Retina (tissue), 1 donor: Measurements from ENCODE around the gene CCDC85A.
"Not testable (repeated sequence)": the region's sequence is repeated elsewhere in the genome, so short reads cannot be mapped to it uniquely, and the experiment has no call there.

ENCODE experiments used
- DNase-seq: peaks from one replicate; pipeline ENCODE4 v3.0.0-alpha.2; 2016

Gene CCDC85A

DNA sequence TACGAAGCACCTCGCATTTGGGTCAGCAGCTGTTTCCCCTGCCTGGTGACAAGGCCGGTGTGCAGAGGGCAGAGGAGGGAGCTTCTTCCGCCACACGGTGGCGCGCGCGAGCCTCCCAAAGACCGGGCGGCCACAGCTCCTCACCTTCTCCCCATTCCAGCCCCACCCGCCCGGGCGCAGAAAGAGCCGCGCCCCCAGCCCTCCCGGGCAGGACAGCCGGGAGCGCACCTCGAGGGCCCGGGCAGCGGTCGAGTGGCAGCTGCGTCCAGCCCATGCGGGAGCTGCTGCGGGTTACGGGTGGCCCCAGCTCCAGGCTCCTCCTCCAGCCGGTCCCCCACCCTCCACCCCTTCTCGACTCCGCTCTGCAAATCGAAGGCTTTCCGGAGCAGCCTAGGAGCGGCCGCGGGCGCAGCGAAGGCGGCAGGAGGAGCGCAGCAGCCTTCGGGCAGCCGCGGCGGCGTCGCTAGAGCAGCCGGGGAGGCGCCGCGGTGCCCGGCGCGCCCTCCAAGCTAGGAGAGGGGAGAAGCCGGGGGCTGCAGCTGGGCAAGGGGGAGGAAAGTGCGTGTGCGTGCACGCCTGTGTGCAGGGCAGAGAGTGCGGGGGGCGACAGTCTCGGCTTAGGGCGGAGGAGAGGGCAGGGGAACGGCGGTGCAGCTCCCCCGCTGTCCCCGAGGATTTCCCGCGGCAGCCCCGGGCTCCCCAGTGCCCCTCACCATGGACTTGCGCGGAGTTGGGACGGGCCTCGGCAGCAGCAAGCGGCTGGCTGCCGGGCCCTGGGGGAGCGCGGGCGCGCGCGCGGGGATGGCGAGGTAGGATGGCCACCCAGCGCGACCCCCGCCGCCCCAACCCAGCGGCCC lies at the start of gene CCDC85A:
TSS of gene CCDC85A (plus strand) at position 348 of the 857 bp plus-strand sequence. CDS start 635 bp downstream, outside the sequence.
- peak; percentile 99 for DNase-seq

DNA sequence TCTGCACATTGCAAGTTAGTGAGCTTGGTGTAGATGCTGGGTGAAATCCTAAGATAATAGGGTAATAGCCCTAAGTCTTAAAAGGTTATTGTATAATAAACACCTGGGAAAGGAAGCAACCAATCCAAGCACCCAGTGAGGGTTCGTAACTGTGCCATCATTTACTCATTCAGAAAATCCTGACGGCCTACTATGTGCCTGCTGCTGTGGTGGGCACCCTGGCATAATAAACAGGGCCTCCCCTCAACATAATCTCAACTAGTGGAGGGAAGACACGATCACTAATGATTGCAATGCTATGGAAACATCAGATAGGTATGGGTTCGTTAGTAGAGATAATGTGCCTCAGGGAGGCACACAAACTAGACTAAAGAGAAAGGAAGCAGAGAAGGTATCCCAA lies 48.9 kb upstream of the CCDC85A start:
- DNase-seq, result no peak

DNA sequence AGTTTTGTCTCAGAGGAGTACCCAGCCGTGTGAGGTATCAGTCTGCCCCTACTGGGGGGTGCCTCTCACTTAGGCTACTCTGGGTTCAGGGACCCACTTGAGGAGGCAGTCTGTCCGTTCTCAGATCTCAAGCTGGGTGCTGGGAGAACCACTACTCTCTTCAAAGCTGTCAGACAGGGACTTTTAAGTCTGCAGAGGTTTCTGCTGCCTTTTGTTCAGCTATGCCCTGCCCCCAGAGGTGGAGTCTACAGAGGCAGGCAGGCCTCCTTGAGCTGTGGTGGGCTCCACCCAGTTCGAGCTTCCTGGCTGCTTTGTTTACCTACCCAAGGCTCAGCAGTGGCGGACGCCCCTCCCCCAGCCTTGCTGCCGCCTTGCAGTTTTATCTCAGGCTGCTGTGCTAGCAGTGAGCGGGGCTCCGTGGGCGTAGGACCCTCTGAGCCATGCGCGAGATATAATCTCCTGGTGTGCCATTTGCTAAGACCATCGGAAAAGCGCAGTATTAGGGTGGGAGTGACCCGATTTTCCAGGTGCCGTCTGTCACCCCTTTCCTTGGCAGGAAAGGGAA lies 41.2 kb upstream of the CCDC85A start:
- not testable (repeated sequence) for DNase-seq

DNA sequence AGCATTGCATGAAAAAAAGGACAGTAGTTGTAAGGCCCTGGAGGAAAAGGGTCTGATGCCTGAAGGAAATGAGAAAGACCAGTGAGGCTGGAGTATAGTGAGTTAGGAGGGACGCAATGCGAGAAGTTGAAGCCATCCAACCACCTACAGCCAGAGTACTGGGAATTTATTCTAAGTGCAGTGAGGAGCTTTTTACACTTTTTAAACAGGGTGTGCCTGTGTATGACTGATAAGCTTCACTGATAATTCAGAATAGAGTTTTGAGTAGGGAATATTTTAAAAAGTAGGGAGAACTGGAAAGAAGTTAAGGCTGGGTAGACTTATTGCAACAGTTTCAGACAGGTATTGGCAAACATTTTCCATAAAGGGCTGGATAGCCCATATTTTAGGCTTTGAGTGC lies 35.9 kb upstream of the CCDC85A start:
- no peak for DNase-seq

DNA sequence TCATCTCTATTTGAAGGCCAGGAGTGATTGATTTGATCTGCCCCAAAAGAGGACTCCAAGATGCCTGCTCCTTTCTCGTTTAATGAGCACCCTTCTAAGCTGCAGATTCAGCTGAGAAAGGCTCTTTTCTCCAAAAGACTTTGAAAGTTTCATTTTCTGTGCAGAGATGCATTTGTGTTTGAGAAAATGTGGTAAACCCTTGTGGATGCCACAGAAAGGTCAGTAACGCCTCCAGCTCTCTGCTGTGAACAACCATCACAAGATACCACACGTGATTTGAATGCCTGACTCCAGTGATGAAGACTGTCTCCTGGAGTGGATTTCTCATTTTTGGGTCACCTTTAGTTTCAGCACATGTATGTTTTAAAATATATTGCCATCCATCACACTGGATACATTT lies 35.0 kb upstream of the CCDC85A start:
- DNase-seq, result no peak

DNA sequence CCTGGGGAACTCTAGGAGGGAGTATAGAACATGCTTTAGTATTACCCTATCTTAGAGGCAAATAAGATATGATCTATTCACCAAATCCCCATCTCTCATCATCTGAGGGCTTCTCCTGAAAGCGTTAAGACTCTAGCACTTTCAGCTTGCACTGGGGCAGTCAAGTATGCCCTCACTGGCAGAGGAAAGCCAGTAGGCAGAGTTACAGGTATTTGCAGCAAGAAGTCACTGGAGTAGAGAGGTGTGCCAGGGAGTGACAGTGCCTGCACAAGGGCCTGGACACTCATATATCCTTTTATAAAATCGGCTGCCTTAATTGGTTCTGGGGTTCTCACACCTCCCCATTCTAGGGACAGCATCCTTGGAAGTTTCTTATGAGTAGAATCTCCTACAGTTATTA lies 31.9 kb upstream of the CCDC85A start:
- no peak for DNase-seq

DNA sequence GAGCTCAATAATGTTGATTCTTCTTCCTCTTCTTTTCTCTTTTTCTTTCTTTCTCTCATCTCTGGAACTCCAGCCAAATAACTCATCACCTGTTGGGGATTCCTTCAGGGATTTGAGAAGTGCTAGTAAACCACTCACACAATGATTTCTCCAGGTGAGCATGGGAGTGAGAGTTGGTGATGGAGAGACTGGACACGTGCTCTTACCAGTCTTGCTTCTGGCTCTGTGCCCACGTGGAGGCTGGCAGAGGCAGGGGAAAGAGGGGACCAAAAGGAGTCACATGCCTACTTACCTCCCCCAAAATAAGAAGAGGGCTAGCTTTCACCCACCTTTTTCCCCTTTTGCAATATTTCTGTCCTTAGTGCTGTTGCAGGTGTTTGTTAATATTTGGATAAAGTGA lies 28.6 kb upstream of the CCDC85A start:
- DNase-seq, result no peak

DNA sequence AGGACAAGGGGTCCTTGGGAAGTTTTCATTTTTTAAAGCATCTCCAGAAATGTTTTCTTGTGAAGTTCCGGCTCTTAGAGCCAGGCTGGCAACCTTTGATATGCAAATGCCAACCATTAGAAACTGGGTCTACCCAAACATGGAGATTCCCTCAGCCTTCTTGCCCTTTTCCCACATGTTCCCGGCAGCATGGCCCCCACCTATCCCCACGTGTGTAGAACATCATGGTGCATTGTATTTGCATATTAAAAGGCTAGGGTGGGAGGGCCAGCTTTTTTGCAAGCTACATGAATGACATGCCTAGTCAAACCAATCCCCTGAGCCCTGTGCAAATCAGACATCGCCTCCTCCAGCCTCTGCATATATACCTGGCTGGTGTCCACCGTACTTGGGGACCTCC lies 23.9 kb upstream of the CCDC85A start:
- DNase-seq, result not testable (repeated sequence)

DNA sequence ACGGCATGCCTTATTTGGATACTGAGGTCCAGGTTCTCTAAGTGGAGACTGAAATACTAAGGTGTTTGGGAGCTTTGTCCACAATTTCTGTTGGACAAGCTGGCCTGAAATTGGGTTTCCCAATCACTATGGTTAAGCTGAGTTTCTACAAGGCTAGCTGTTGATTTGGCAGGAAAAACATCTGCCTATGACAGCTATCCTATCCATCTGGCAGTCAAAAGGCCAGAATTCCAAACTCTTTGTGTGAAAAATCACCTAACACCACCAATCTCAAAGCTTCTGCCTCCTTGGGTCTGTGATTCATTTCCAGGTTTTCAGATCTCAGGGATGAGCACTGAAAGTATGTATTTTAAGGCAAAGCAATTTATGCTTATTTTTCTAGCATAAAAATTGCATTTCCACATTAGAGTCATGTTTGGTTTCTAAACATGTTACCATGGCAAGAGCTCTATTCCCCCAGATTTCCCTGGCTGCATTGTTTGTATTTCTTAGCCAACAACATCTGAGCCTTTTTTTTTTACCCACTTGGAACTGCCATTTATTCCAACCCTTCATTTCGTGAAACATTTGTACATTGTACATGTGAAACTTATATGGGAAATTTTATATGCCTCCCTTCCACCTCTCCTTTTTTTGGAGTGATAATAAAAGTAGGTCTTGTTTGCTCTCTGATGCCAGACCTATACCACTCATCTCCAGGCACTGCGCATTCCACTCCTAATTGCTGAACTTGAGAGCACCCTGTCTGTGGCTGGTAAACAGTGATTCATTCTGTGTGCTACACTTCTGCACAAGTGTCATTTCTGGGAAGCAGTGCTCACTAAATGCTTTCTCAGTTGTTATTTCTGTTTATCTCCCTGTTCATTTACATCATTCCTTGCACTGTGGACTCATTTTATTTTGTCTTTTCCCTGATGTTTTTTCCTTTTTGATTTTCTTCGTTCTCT lies 15.9 kb upstream of the CCDC85A start:
- no peak for DNase-seq

DNA sequence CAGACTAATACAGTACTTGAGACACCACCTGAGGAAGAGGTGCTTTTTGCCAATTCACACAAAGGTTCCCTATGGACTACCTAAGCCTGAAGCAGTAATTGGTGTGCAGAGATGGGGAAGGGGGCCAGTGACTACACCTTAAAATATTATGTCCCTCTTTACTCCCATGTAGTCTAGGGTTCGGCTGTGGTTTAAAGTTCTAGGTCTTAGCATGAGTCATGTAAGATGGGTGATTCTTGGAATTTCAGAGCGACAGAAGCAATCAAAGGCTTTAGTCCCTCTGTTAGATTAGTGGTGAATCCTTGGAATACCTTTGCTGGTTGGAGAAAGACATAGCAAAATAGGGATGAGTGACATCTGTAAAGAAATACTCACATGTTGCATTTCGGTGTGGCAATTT lies 14.3 kb upstream of the CCDC85A start:
- no peak for DNase-seq

DNA sequence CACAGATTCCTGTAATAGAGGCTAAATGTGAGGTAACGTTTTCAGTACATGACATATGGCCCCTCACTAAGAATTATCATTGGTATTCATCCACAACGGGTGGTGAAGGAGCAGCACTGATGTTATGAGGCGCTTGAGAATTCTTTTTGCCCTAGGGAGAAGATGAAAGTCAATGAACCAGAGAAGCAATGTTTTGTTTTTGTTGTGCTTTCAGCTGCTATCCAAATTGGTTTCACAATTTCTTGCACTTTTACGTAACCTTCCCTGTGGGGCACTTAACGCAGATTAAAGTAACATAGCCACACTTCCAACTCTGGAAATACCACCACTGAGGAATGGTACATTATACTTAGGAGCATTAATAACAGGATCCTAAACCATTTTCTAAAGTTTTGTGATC lies 13.3 kb upstream of the CCDC85A start:
- DNase-seq, result no peak

DNA sequence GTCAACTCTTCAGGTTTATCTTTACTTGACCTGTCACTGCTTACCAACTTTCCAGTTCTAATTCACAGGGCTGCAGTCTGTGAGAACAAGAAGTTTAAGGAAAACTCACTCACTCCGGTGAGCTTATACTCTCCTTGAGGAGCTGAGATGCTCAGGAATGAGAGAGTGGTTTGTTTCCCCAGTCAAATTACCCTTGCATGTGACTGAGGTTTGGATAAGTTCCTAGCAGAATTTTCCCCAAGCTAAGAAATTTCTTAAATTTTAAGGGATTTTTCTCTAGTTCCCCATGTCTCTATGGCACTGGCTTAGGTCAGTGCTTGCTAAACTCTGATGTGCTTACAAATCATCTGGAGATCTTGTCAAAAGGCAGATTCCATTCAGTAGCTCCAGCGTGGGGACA lies 12.8 kb upstream of the CCDC85A start:
- no peak for DNase-seq

DNA sequence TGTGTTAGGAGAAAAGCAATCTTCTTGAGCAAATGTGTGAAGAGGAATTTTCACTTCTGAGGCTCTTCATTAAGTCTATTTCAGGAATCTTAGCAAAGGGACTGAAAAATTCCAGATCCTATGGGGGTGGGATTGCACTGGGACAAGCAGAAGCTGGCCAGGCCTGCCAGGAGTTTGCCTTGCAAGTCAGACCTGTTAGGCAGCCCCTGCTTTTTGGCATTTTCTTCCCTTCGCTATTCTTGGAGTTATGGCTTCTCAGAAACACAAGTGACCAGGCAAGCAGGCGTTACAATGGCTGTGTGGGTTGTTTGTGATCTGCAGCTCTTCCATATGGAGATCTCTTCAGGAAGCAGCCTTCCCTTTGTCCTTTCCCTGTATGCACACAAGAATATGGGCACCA lies 8.0 kb upstream of the CCDC85A start:
- DNase-seq, result no peak

DNA sequence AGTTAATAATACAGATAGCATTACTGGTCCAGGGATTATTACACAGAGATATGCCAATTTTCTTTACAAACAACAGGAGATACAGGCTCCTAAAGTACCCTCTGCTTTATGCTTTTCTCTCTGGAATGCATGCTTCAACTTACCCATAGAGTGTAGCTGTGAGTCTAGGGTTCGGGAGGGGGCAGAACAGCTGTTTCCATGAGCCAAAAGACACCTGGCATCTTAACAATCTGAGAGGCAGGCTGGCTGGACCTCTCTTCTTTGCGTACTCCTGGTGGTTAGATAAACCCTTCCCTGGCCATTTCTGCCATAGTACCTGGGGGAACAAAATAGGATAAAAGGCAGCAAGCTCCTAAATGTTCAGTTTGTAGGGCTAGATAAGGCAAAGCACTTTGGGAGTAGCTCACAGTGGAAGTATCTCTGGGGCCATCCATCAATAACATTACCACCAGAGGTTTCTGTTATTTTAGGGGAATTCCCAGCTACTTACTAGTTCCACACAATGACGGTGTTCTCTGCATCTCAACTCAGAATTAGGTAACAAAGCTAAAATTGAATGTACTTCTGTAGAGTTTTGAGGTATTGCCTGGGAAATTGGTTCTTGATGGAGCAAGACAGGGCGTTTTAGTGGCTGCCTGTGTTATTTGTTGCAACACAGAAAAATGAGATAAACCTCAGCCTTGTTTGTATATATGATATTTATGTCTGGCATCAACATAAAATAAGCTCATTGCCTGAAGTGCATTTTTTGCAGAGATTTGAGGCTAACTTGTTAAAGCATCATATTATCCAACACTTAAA lies 6.2 kb upstream of the CCDC85A start:
- no peak for DNase-seq

DNA sequence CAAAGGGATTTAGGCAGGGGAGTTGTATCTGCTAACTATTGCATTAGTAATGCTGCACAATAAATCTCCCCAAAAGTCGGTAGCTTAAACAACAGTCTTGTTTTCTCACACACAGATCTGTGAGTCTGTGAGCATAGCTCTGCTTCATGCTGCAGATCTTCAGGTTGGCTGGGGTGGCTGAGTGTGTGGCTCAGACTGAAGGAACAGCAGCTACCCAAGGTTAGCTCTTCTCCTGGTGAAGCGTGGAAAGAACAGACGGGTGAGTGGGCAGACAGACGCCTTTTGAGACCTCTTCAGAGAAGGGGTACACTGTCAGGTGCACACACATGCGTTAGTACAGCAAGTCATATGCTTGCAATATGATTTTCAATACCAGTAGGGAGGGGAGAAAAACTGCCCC lies 3.9 kb upstream of the CCDC85A start:
- no peak for DNase-seq

DNA sequence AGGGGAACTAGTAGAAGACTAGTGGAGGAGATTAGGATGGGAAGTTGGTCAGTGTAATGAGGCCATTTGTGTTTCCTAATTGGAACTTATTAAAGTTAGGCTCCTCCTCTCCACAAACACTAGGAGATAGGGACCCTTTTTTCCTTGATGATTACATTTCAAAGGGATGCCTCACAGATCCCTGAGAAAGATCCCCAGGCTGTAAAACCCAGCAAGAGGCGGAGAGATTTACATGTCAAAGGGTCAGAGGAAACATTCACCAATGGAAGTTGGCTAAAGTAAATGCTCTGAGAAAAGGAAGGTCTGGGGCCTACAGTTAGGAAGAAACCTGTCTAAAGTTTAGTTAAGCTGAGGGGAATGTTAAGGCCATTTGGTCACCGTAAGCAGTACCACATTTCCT lies 1.4 kb upstream of the CCDC85A start:
- DNase-seq, result no peak

DNA sequence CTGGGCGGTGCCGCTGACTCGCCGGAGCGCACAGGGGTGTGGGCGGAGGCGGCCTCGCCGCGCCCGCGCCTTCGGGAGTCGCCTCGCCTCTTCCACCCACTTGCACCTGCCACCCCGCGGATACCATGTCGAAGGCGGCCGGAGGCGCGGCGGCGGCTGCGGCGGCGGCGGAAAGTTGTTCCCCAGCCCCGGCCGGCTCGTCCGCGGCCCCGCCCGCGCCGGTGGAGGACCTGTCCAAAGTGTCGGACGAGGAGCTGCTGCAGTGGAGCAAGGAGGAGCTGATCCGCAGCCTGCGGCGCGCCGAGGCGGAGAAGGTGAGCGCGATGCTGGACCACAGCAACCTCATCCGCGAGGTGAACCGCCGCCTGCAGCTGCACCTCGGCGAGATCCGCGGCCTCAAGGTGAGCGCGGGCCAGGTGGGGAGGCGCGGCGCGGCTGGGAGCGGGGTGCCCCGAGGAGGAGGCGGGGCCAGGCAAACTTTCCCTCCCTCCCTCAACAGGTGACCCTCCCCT lies 766 bp downstream of the CCDC85A start:
- DNase-seq, result no peak

DNA sequence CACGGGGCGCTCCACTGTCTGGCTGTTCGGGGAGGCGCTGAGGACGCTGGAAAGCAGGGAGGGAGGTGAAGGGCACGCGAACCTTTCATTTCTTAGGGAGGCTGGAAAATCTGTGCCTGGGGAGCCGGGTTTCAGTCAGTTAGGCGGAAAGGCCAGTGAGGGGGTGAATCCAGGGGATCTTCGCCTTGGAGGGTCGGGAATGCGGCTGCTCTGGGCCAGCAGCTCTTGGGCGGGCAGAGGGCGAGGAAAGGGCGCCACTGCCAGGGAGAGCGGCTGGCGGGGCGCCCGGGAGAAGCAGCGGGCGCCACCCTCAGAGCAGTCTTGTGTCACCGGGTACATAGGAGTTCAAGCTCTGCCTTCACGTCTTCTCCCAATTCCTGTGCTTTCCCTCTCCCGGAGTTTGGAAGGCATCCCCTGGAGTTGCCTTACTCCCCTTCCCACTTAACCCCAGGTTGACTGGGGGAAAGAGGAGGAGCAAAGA lies 1.4 kb downstream of the CCDC85A start:
- peak; percentile 76 for DNase-seq

DNA sequence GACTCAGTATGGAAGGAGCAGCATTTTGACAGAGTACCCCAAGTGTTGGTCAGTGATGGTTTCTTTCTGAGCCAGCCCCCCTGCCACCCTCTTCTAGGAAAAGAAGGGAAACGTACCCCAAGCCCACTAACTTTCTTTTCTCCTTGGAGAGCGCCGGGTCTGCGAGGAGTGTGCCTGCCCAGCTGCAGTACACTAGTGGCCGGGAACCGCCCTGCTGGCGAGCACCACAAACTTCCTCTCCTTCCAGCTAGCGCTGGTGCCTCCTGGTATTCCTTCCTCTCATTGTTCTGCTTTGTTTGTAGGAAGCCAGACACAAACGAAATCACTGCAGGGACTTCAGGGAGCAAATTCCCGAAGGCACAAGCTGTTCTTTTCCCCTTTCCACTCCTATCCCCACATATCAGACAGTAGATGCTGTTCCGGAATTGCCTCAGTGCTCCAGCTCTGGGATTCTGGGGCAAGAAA lies 1.8 kb downstream of the CCDC85A start:
- DNase-seq, result peak; percentile 77

DNA sequence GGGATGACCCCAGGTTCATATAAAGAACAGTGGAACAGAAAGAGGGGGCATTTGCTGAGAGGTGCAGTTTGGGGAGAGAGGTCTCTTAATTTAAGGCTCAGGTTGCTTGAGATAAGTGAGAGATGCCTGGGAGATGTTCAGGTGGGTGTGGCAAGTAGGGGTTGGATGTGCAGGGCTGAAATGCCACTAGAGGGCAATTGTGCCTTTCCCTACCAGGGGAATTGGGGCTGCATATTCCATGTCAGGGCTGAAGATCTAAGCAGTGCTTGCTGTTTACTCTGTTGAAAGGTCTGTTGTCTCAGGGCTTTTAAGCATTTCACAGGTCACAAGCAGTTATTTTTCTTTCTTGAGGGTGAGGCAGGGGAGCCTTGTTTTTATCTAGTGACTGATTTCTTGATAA lies 7.8 kb downstream of the CCDC85A start:
- DNase-seq, result peak; percentile 51

DNA sequence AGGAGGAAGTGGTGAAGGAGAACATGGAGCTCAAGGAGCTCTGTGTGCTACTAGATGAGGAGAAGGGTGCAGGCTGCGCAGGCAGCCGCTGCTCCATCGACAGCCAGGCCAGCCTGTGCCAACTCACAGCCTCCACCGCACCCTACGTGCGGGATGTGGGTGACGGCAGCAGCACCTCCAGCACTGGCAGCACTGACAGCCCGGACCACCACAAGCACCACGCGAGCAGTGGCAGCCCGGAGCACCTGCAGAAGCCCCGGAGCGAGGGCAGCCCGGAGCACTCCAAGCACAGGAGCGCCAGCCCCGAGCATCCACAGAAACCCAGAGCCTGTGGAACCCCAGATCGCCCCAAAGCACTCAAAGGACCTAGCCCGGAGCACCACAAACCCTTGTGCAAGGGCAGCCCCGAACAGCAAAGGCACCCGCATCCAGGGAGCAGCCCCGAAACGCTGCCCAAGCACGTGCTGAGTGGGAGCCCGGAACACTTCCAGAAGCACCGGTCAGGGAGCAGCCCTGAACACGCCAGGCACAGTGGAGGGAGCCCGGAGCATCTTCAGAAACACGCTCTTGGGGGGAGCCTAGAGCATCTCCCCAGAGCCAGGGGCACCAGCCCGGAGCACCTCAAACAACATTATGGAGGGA lies 9.0 kb downstream of the CCDC85A start:
- no peak for DNase-seq

DNA sequence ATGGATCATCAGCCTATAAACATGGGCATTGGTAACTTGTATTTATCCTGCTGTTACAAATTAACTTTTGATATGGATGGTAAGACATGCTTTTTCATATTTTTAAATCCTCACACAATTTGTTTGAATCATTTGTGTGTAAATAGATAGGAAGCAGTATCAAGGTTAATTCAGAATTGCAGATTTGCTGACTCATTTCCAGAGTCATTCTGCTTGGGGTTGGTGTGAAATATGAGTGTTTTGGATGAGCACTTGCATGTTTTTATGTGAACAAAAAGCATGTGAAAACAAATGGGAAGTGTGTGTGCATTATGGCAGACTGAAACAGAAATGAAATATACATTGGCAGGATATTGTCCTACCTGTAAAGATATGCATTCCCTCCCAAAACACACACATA lies 11.8 kb downstream of the CCDC85A start:
- no peak for DNase-seq
